ENCODE data around the gene MBNL1.
"Not testable (repeated sequence)": the region's sequence is repeated elsewhere in the genome, so short reads cannot be mapped to it uniquely, and the experiment has no call there.

Gene MBNL1

DNA sequence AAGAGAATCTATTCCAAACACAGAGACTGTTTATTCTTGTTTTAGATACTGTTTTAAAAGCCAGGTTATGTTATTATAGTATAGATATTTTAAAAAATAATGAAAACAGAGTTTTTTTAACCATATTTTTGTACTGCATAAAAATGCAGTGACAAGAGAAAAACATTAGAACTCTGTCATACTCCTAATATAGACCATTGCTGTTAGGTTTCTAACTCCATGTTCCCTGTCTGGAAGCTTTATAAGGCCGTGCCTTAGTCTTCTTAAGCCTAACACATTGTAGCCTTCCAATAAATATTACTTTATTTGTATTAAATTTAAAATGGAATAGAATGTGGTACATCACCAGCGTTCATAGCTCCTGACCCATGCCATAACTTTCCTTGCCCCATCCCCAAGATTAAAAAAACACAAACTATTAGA, 53.2 kb downstream of the MBNL1 start:
- no peak for DNase-seq

DNA sequence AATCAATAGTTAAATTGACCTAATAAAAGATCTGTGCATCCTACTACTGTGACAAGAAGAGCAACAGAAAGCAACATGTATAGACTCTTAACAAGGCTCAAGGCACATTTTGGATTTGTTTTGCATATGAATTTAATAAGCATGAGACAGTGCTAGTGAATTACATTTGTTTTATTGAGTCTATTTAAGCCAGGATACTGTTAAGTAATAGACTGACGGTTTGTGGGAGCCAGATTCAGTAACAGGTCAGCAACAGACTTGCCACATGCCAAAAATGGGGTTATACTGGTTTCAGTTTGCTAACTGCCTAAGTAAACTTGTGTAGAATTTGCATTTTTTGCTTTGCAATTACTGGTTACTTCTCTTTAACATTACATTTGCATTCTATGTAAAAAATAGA, 54.0 kb downstream of the MBNL1 start:
- no peak for DNase-seq

DNA sequence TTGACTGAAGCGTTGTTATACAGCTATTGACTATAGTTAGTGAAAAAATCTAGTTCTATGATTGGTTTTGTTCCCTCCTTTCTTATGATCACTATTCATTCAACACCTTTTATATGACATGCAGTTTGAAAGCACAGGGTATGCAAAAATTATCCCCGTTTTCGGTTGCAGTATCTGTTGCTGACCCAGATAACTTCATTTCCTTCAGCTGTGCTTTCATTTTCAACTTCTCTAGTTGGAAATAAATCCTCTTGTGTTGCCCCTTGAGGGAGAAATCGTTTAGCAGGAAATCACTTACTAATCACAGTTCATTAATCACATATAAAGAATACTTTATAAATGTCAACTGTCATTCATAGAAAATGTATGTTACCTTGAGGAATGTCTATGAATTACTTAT, 55.1 kb downstream of the MBNL1 start:
- no peak for DNase-seq

DNA sequence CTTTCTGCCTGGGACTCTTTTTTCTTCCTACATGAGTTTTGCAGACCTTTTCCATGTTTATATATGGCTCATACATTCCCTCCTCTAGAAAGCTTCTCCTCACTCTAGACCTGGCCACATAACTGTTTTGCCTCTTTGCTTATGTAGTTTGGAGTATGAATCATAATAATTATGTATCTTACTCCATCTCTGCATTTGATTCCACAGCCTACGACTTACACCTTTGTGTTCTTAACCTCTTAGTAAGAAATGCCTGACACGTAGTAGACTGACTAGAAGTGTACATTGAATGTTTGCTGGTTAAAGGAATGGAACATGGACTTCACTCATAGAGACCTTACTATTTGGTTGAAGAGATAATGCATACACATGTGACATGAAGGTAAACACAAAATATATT, 56.4 kb downstream of the MBNL1 start:
- DNase-seq, result no peak

DNA sequence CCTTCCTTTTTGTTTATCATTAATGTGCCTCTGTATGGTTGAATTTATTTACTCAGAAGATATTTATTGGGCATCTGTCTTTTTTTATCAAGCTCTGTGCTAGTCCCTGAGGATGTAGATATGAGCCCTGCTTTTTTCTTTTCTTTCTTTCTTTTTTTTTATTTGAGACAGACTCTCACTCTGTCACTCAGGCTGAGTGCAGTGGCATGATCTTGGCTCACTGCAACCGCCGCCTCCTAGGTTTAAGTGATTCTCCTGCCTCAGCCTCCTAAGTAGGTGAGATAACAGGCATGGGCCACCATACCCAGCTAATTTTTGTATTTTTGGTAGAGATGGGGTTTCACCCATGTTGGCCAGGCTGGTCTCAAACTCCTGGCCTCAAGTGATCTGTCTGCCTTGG, 58.5 kb downstream of the MBNL1 start:
- DNase-seq, result no peak

DNA sequence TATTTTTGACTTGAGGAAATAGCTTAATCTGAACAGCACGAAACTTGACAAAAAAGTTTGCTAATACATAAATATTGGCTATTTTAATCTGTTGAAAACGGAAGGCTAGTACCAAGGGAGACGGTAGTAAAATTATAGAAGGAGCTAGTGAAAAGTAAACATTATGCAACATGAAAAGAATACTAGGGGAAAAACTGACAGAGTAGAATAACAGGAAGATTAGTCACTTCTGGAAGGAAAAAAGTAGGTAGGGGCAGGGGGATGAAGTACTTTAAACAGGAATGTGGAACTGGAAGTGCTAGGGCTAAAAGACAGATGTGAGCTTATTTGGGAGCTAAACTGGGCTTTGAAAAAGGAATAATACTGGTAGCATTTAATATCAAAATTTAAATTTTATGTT, 60.1 kb downstream of the MBNL1 start:
- no peak for DNase-seq

DNA sequence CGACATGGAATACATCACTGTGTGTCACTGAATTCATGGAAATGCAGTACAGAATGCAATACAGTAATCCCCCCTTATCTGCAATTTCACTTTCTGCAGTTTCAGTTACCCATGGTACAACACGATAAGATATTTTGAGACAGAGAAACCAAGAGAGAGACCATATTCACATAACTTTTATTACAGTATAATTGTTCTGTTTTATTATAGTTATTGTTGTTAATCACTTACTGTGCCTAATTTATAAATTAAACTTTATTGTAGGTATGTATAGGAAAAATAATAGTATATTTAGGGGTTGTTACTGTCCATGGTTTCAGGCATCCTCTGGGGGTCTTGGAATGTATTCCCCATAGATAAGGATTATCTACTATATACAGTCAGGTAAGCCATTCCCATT, 61.8 kb downstream of the MBNL1 start:
- DNase-seq, result no peak

DNA sequence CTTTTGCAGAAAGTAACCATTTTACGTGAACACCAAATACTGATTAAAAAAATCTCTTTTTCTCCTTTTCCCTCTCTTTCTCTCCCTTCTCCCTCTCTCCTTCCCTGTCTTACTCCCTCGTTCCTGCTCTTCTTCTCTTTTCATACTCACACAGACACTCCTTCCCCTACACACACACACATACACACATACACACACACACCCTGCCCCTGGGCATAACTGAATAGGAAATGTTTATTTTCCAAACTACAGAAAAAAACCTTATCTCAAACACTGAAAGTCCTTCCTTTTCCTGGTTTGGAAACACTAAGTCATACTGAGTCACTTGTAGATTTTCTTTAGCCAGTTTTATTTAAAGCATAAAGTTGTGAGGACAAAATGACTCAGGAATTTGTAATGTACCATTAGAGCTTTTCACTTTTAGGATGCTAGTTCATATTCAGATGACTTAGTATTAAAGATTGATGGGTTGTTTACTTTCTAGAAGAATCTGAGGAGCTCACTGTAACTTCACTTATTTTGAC, 62.4 kb downstream of the MBNL1 start:
- no peak for DNase-seq

DNA sequence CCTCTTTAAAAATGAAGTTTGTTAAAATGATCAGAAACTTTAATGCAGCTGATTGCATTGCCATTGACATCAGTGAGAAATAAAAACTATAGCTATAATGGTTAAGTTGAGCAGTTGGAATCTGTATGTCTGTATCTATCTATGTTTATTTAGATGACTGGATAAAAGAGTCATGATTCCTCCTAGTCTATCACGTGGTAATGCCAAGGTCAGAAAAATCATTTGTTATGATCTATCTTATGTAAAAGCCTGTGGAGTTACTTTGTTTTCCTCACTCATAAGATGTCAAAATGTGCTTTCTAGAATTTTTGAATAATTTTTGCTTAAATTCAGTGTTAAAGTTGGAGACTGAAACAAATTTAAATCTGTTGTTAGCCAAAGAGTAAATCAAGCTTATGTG, 63.3 kb downstream of the MBNL1 start:
- no peak for DNase-seq

DNA sequence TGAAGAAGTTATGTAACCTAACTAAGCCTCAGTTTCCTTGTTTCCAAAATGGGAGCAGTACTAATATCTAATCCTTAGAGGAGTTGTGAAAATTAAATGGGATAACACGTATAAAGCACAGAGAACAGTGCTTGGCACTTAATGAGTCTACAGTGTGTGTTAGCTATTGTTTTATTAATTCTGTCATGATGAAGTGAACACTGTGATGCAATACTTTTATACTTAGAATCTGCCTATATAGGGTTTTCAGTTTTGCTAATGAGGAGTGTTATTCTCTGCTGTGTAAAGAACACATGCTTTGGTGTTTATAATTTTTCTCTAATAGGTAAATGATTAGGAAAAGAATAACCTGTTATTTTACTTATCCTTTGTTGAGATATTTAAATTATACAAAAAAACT, 65.2 kb downstream of the MBNL1 start:
- no peak for DNase-seq

DNA sequence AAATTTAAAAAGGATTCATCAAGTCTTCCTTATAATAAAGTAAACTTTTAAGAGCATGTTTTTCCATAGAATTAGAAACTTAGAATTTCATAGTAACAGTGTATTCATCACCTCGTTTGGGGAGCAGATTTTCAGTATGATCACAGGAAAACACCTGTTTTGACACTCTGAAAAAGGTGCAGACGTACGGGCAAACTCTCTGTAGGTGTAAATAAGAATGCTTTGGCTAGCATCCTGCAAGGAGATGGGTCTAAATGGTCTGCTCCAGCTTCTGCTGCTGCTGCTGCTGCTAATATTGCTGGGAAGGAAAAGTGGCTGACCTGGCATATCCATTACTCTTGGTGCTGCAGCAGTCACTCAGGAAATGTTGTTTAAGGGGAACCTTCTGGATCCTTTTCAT, 66.0 kb downstream of the MBNL1 start:
- no peak for DNase-seq

DNA sequence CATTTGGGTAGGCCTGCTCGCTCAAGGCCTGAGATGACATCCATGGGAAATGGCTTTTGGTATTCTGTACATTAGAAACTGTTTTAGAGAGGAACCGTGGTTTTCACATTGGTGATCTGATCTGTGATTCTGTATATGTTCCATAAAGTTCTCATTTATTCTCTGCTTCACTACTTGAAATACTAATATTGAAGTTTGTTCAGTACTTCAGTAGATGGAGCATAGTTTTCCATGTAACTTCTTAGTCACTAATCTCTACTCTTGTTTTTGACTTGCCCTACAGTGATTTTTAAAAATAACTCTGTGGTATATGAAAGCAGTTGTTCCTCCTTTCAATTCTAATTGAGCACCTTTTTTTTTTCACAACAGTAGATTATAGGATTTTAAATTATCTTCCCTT, 66.5 kb downstream of the MBNL1 start:
- no peak for DNase-seq

DNA sequence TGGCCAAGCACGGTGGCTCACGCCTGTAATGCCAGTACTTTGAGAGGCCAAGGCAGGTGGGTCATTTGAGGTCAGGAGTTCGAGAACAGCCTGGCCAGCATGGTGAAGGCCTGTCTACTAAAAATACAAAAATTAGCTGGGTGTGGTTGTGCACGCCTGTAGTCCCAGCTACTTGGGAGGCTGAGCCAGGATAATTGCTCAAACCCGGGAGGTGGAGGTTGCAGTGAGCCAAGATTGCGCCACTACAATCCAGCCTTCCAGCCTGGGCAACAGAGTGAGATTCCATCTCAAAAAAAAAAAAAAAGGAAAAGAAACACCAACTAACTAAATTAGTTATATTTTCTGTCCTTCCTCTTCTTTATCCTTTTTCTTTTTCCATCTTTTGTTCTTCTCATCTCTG, 68.6 kb downstream of the MBNL1 start:
- not testable (repeated sequence) for DNase-seq

DNA sequence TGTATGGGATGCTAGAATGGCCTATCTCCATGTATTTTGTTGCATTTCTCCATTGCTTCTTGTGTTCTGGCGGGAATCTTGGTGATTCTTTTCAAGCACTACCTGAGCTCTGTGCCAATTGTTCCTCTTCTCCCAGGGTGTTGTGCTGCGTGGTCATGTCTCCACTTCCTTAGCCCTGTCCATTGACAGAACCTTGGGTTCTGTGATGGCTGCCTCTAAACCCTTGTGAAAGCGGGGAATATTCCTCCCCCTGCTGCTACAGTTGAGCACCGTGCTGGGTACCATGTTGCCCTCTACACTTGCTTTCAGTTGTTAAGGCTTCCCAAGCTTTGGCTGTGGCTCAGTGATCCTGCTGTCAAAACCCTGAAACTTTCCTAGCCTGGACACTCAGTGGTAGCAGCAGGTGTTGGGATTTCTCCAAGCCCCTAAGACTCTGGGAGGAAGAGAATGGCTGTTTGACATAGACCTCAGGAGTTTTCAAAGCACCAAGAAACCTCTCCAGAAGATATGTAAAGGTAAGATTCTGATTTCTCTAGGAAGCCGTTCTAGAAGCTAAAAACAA, 69.5 kb downstream of the MBNL1 start:
- DNase-seq, result no peak

DNA sequence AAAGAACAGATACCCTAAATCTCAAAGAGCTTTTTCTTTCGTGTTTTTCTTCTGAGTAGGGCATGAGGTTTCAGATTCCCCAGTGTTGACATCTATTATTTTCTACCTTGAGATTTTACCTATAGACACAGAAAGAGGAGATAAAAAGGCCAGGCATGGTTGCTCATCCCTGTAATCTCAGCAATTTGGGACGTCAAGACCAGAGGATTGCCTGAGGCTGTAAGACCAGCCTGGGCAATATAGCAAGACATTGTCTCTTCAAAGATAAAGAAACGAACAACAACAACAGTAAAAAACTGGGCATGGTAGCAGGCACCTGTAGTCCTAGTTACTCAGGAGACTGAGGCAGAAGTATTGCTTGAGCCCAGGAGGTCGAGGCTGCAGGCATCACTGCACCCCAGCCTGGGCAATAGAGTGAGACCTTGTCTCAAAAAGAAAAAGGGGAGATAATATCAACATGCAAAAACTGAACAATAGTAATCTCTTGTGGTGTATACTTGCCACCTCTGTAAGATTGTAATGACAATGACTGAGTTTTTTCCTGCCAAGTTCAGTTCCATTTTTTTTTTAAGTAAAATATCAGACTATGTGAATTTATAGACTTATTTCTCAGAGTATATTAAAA, 71.3 kb downstream of the MBNL1 start:
- DNase-seq, result no peak

DNA sequence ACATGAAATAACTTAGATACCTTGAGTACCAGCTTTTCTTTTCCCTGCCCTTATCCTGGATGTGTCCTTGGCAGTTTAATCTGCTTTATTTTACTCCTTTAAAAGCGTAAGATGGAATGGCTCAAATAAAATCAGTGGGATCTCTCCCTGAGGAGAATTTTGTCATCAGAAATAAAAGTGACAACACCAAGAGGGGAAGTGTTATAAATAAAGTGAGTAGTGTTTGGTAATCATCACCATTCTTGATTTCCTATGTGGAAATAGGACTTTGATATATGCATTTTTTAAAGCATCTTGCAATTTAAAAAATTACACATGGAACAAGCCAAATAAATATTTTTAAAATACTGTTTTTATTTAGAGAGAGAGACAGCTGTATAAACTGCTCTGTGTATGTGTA, 76.5 kb downstream of the MBNL1 start:
- no peak for DNase-seq

DNA sequence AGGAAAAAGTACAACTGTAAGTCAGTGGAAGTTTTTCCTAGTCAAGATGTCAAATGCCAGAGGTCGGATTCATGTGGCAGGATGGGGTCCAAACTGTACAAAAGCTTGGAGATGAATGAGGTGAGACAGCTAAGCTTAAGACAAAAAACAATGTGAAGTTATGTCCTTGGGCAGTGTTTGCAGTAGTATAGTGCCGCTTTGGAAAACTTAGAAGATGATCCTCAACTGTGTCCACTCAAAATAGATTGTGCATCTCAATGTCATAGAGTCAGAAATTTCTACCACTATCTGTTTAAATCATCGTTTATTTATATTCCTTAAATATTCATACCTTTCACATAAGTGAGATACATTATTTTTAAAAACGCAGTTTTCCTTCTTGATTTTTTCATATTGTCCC, 77.3 kb downstream of the MBNL1 start:
- DNase-seq, result no peak

DNA sequence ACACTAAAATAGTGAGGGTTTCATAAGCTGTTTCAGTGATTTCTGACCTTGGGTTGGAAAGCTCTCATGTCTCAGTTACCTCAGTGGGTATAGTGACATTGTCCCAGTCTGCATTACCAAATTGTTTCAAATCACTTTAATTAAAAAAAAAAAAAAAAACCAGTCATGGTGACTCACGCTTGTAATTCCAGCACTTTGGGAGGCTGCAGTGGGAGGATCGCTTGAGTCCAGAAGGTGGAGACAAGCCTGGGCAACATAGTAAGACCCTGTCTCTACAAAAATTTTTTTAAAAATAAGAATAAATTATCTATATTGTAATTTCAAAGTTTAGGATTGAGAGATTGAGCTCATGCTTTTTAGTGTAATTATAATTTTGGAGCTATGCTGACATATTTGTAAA, 78.0 kb downstream of the MBNL1 start:
- no peak for DNase-seq

DNA sequence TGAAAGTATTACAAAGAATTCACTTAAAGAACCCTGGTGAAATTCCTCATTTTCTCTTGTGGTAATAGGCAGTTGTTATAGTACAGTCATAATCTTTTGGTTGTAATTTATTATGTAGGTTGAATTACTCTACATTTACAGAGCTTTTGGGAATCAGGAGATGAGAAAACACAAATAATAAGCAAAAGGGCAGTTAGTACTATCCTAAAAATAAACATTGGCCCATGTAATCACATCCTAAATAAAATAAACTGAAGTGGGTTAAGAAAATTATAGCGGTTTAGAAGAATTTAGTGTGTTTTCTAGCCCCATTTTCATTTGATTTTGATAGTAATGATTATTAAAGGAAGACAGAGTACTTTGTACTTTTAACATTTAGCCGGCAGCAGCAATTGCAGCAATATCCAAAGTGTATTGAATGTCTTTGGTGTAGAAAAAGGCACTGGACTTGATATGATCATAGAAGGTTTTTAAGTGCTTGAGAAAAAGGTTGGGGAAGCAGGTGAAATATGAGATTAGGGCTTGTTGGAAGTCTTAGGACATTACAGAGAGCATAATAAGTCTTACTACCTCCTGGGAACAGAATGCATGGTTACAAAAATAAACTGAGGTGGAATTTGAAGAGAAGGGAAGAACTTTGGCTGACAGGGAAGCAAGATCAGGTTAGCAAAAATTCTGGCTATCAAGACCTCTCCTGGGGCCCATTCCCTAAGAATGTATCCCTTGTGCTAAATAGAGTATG, 79.9 kb downstream of the MBNL1 start:
- DNase-seq, result no peak

DNA sequence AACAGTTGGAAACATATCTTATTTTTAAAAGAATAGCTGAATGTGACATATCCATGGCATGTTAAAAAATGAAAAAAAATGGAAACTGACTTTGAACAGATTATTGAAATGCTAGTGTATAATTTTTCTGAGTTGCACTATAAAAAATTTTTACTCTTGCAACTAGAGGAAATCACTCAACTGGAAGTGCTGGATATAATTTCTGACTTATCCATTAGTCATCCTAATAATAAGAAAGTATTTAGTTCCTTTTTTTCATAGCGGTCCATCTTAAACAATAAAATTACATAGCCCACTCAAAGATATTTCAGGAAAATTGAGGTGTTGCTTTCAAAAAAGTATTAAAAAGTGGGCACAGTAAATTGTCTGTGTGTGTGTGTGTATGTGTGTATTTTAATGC, 80.7 kb downstream of the MBNL1 start:
- DNase-seq, result no peak

DNA sequence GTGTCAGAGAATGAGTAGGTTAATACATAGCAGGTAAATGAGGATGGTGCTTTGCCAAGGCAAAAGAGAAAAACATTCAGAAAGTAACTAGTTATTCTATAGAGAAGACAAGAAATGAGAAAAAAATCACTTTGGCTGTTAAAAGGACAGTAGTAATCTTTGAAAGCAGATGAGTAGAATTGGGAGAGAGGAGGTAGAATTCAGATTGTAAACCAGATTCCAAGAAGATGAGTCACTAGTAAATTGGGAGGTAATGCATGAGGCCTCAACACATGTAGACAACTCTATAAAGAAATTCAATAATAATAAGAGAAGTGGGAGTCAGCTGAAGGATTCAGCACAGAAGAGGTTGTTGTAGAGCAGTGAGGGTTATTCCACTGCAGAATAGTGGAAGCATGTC, 81.4 kb downstream of the MBNL1 start:
- no peak for DNase-seq

DNA sequence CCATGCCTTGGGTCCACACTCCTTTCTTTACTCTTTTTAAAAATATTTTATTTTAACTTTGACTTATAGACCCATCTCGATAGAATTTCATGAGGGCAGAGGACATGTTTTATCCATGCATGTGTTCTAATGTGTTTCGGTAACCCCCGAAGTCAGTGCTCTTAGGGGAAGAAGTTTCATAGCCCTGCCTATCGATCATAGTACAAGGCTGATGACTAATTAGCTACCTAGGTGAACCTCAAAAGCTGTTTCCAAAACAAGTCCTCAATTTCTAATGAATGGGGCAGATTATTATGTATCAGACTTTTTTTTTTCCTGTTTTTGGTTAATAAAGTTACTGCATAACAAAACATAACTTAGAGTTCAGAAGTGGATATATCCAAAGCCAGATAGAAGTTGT, 82.0 kb downstream of the MBNL1 start:
- DNase-seq, result no peak

DNA sequence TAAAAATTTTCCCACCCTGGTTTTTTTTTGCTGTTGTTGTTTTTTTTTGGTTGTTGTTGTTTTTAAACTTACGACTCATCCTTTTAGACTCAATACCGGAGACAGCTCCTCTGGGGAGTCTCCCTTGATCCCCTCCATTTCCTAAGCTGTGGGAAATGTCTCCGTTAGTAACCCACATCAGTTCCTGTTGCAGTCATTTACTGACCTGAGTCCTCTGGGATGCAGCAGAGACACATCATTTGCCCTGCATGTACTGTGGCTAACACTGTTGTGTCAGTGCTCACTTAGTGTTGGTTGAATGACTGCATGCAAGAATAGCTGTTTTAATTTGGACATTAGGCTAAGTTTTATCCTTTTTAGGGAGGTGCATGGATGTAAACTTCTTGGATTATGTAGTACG, 83.8 kb downstream of the MBNL1 start:
- peak; percentile 45 for DNase-seq

DNA sequence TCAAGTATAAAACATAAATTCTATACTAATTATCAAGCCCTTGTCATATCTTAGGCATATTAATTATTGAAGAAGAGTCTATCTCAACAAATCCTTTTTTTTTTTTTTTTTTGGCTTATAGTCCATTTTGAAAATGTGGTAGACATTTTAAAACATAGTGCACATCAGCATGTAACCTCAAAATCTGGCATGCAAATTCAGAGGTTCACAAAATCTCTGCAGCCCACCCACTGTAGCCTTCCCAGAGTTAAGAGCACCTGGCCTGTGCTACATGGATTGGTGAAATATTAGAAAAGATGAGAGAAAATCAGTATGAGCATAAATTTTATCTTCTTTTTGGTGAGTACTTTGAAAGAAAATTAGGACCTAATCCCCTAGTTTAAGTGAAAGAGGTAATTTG, 84.8 kb downstream of the MBNL1 start:
- DNase-seq, result no peak
